Endometrial microvascular endothelial cells (primary cell): ENCODE measurements around the gene HNRNPA0. TPM values are rescaled to one million over a fixed set of nuclear protein-coding genes. Genes with fewer than 3 reads are reported as not detected.

ENCODE experiments used
- in situ Hi-C: cut with HindIII; loops from 2 replicates; pipeline ENCODE4 v1.10.0; 2017; ENCODE audit warnings: low sequenced_read_pairs, low pct_unique_long_range_greater_than_20kb; ENCODE audit errors: inconsistent ontology term
- total RNA-seq: library from RNA; depleted of rRNA; stranded (reverse); fragments of >200 nt; gene quantifications from one replicate; pipeline ENCODE4 v1.2.3, GENCODE V29; 2015; ENCODE audit errors: inconsistent ontology term

The HNRNPA0 gene
- total RNA-seq, 1 donor from 2014 or later = 6.4 TPM

- in situ Hi-C loops = no loop called here
Observed at GRCh38 chr5:137699336-137700281, 54.6 kb downstream of the HNRNPA0 start.

- in situ Hi-C loops = no loop called here
Observed at GRCh38 chr5:137696481-137696880, 57.7 kb downstream of the HNRNPA0 start.

GRCh38 chr5:137695651-137696428, 58.3 kb downstream of the HNRNPA0 start:
- in situ Hi-C loops = no loop called here

Other genes with a start within 250 kb of the HNRNPA0 start
- 1.6 TPM for gene KLHL3, start 18.3 kb downstream of the HNRNPA0 start, total RNA-seq
- not detected for gene MYOT, start 113.5 kb upstream of the HNRNPA0 start, total RNA-seq
- gene PKD2L2, start 135.1 kb upstream of the HNRNPA0 start, total RNA-seq = not detected